ENCODE results near the gene MGMT. TPM values are rescaled to one million over a fixed set of nuclear protein-coding genes. Genes with fewer than 3 reads are reported as not detected.

The MGMT gene
- total and polyA plus RNA-seq, 2 of the 4 experiments (the other 2 are of a cell fraction), result 11.5 to 17.8 TPM

DNA sequence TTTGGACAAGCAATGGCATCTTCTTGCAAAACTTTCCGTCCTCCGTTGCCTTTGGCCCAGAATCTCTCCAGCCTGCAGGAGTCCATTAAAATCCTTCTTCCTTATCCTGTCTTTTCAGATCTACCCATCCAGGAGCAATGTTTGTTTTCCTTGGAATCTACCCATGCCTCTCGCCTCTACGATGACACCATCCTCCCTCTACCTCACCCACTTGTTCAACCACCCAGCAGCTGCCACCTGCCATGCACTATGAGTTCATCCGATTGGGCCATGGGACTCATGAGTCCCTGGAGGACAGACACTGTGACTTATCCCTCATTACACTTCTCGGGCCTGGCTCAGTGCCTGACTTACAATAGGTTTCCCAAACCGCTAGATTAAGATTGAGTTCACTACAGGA lies 26.8 kb upstream of the MGMT start:
- ChIA-PET CTCF (no interaction called here), POLR2A (ENCODE audit: unreplicated experiment) (no interaction called here)
- Histone ChIP-seq H2BK15ac (ENCODE audit: low read depth, low read length) (no peak overlapping the region), H2BK120ac (ENCODE audit: low read depth, low read length) (no peak overlapping the region), H3K79me1 (ENCODE audit: low read depth in 1 of 2, low read length in 2 of 2) (no peaks in the 10 kb centered on the region), H3K9me3 (ENCODE audit: control insufficient read depth, insufficient read depth, low read length) (peaks cover 8% of the 10 kb centered on the region; the same call in 1 of the 2 replicates), H3K9me1 (ENCODE audit: insufficient read depth, low read length) (no peaks in the 10 kb centered on the region), H3K4me2 (ENCODE audit: low read depth, low read length) (no peak overlapping the region), H3K4me1 (ENCODE audit: control insufficient read depth, insufficient read depth, low read length) (no peaks in the 10 kb centered on the region), H4K91ac (ENCODE audit: insufficient read depth, low read depth, low read length) (no peak overlapping the region), H3K36me3 (ENCODE audit: control insufficient read depth, insufficient read depth, low read length) (no peaks in the 10 kb centered on the region), H3K4ac (ENCODE audit: low read depth, low read length) (no peak overlapping the region), H2BK5ac (ENCODE audit: low read depth, low read length, poor library complexity, severe bottlenecking) (no peak overlapping the region), H3K27me3 (ENCODE audit: control insufficient read depth, insufficient read depth, low read length) (no peaks in the 10 kb centered on the region; the same call in 1 of the 2 replicates), H2AK5ac (ENCODE audit: low read depth, low read length) (no peak overlapping the region), H3K56ac (ENCODE audit: extremely low read depth, insufficient read depth, low read length) (no peak overlapping the region), H3K18ac (ENCODE audit: low read depth, low read length) (no peak overlapping the region), H4K8ac (ENCODE audit: low read depth in 2 of 2, low read length in 2 of 2) (no peak overlapping the region), H2AFZ (replicated peaks; ENCODE audit: low read length, poor library complexity) (no peak overlapping the region), H4K20me1 (ENCODE audit: insufficient read depth, low read length) (no peaks in the 10 kb centered on the region), H2AK9ac (replicated peaks; ENCODE audit: low read depth, low read length, poor library complexity) (no peak overlapping the region), H4K5ac (ENCODE audit: low read depth, low read length) (no peak overlapping the region), H3K14ac (replicated peaks; ENCODE audit: low read depth, low read length) (no peak overlapping the region), H3K4me3 (ENCODE audit: insufficient read depth, low read depth, low read length) (no peak overlapping the region), H3K23ac (ENCODE audit: low read depth, low read length) (no peak overlapping the region), H2BK20ac (ENCODE audit: low read depth, low read length) (no peak overlapping the region), H3K27ac (ENCODE audit: insufficient read depth, low read length) (no peak overlapping the region), H3K9ac (ENCODE audit: low read depth, low read length) (no peak overlapping the region)
- WGBS, 2 experiments (ENCODE audit: extremely low coverage in 2 of 2, insufficient read length in 1 of 2), result 72% methylated on average over 2 of the region's 7 CpGs; no CpG with 5 or more reads in 1 of the 2 experiments
- TF ChIP-seq POLR2A (IDR thresholded peaks at IDR 0.05; ENCODE audit: low read depth, low read length), result no peak
- TF ChIP-seq, protein P1, sequence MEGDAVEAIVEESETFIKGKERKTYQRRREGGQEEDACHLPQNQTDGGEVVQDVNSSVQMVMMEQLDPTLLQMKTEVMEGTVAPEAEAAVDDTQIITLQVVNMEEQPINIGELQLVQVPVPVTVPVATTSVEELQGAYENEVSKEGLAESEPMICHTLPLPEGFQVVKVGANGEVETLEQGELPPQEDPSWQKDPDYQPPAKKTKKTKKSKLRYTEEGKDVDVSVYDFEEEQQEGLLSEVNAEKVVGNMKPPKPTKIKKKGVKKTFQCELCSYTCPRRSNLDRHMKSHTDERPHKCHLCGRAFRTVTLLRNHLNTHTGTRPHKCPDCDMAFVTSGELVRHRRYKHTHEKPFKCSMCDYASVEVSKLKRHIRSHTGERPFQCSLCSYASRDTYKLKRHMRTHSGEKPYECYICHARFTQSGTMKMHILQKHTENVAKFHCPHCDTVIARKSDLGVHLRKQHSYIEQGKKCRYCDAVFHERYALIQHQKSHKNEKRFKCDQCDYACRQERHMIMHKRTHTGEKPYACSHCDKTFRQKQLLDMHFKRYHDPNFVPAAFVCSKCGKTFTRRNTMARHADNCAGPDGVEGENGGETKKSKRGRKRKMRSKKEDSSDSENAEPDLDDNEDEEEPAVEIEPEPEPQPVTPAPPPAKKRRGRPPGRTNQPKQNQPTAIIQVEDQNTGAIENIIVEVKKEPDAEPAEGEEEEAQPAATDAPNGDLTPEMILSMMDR (conservative IDR thresholded peaks at IDR 0.05; ENCODE audit: low read depth, low read length), result no peak
- no peak for TF ChIP-seq MXI1 (IDR thresholded peaks at IDR 0.05; ENCODE audit: borderline replicate concordance, low read depth, low read length)
- TF ChIP-seq MAZ (IDR thresholded peaks at IDR 0.05; ENCODE audit: borderline replicate concordance, low read depth, low read length), result no peak
- TF ChIP-seq NFE2L2 (IDR thresholded peaks at IDR 0.05; ENCODE audit: low read depth, low read length), result no peak
- no peak for TF ChIP-seq SMC3 (IDR thresholded peaks at IDR 0.05; ENCODE audit: low read depth, low read length)
- TF ChIP-seq, protein P2, sequence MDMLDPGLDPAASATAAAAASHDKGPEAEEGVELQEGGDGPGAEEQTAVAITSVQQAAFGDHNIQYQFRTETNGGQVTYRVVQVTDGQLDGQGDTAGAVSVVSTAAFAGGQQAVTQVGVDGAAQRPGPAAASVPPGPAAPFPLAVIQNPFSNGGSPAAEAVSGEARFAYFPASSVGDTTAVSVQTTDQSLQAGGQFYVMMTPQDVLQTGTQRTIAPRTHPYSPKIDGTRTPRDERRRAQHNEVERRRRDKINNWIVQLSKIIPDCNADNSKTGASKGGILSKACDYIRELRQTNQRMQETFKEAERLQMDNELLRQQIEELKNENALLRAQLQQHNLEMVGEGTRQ (IDR thresholded peaks at IDR 0.05; ENCODE audit: low read depth, low read length), result no peak
- TF ChIP-seq RAD21 (IDR thresholded peaks at IDR 0.05; ENCODE audit: low read length), result no peak
- no peak for TF ChIP-seq CEBPB (IDR thresholded peaks at IDR 0.05; ENCODE audit: low read depth, low read length)
- no peak for TF ChIP-seq CHD1 (IDR thresholded peaks at IDR 0.05; ENCODE audit: low read depth, low read length)
- no peak for TF ChIP-seq BHLHE40 (IDR thresholded peaks at IDR 0.05; ENCODE audit: low read depth, low read length)
- no peak for TF ChIP-seq RFX5 (IDR thresholded peaks at IDR 0.05; ENCODE audit: low read depth, low read length)
- TF ChIP-seq RCOR1 (IDR thresholded peaks at IDR 0.05; ENCODE audit: insufficient replicate concordance, low read length), result no peak
- TF ChIP-seq, protein P3, sequence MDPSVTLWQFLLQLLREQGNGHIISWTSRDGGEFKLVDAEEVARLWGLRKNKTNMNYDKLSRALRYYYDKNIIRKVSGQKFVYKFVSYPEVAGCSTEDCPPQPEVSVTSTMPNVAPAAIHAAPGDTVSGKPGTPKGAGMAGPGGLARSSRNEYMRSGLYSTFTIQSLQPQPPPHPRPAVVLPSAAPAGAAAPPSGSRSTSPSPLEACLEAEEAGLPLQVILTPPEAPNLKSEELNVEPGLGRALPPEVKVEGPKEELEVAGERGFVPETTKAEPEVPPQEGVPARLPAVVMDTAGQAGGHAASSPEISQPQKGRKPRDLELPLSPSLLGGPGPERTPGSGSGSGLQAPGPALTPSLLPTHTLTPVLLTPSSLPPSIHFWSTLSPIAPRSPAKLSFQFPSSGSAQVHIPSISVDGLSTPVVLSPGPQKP (IDR thresholded peaks at IDR 0.05; ENCODE audit: borderline replicate concordance, low read depth, low read length), result no peak
- intact Hi-C loops (cut with micrococcal nuclease) (no loop called here), in situ Hi-C loops (cut with MboI; ENCODE audit: low sequenced_read_pairs) (no loop called here), dilution Hi-C loops (cut with HindIII; ENCODE audit: low sequenced_read_pairs, unreplicated experiment) (no loop called here)
- ATAC-seq (ENCODE audit: low read depth), result no peak
- DNase-seq, result no peak
- no TSS peak for BruUV-seq (replicated peaks)

Data from IMR-90 (cell line).